ENCODE results near the gene RD3L.

GRCh38 chr14:103941973-103942736 is at the start of gene RD3L:
- TF ChIP-seq CTCF (IDR thresholded peaks at IDR 0.05) (no peak), EP300 (IDR thresholded peaks at IDR 0.05) (no peak), POLR2AphosphoS5 (IDR thresholded peaks at IDR 0.05) (no peak)

All from esophagus muscularis mucosa (tissue), 4 donors.